HepG2 (cell line): ENCODE results near the gene RREB1. TPM values are rescaled to one million over a fixed set of nuclear protein-coding genes. Genes with fewer than 3 reads are reported as not detected.

Source experiments
- ATAC-seq: fragments of 200-7000 bp; cut with Tn5 transposase; 3 replicates; pipeline ENCODE4 v1.9.1; 2020; ENCODE audit warnings: mild to moderate bottlenecking, moderate library complexity
- BruUV-seq: library from RNA; stranded (reverse); fragments of 400-500 nt; replicated peaks from 2 replicates; lab custom pipeline; 2021; lab: Mats Ljungman, UMichigan
- CTCF ChIA-PET: fragments of 300-600 bp; formaldehyde crosslinking; extraction: SDS; loops from one replicate; lab custom pipeline; 2021; ENCODE audit warnings: low total read pairs, inconsistent platforms, low intra/inter-chr PET ratio; lab: Yijun Ruan, JAX
- POLR2A ChIA-PET: fragments of 350-600 bp; sonication (Branson Sonifier 250); formaldehyde crosslinking; loops from one replicate; lab custom pipeline; 2020; ENCODE audit warnings: antibody characterized with exemption, inconsistent platforms; lab: Yijun Ruan, JAX
- DNase-seq: peaks from one replicate; pipeline ENCODE4 v3.0.0-alpha.2; 2015; ENCODE audit warnings: low spot score
- FAIRE-seq: peaks from 3 replicates; lab custom pipeline; 2011; peaks lifted over from hg19 to GRCh38; lab: Jason Lieb, UNC
- H2AFZ ChIP-seq: one replicate; pipeline ENCODE4 v1.6.1; 2011; ENCODE audit warnings: low read length, inconsistent platforms
- H3K27ac ChIP-seq: fragments of 300-600 bp; 3 replicates; pipeline ENCODE4 v1.8.0; 2011; ENCODE audit warnings: mixed run types, mild to moderate bottlenecking, mixed read lengths, low read length, inconsistent platforms; ENCODE audit not compliant: insufficient read depth; ENCODE audit errors: extremely low read length
- H3K27me3 ChIP-seq, 2 experiments: fragments of 200-600 bp in 1 of 2; 2 replicates in 1 of 2; 3 replicates in 1 of 2; pipeline versions ENCODE4 v1.6.0 to v1.8.0; 2011; ENCODE audit warnings: low read length in 2 of 2, mild to moderate bottlenecking in 2 of 2, moderate library complexity in 2 of 2, inconsistent platforms in 1 of 2; ENCODE audit not compliant: insufficient read depth in 2 of 2, control insufficient read depth in 1 of 2
- H3K36me3 ChIP-seq, 2 experiments: fragments of 200-600 bp in 1 of 2; replicated peaks in 1 of 2; 2 replicates in 1 of 2; 3 replicates in 1 of 2; pipeline versions ENCODE4 v1.5.1 to v1.8.0; 2011; ENCODE audit warnings: low read length in 2 of 2, inconsistent platforms in 1 of 2; ENCODE audit not compliant: insufficient read depth in 2 of 2, control insufficient read depth in 1 of 2
- H3K4me1 ChIP-seq: 2 replicates; pipeline ENCODE4 v1.5.1; 2012; ENCODE audit warnings: low read length, inconsistent platforms; ENCODE audit not compliant: insufficient read depth
- H3K4me2 ChIP-seq: 2 replicates; pipeline ENCODE4 v1.6.0; 2011; ENCODE audit warnings: low read depth, low read length, inconsistent platforms
- H3K4me3 ChIP-seq, 3 experiments: fragments of 200-600 bp in 1 of 3; sonication (generic), shearing (Covaris generic) in 1 of 3; replicated peaks in 1 of 3; 2 replicates each; pipeline ENCODE4 v1.5.1; 2011 to 2016; ENCODE audit warnings: low read length in 3 of 3, inconsistent platforms in 2 of 3, low read depth in 2 of 3, mild to moderate bottlenecking in 2 of 3, control low read depth in 1 of 3, mixed read lengths in 1 of 3; ENCODE audit not compliant: insufficient read depth in 1 of 3
- H3K79me2 ChIP-seq: one replicate; pipeline ENCODE4 v1.6.1; 2011; ENCODE audit warnings: low read length, inconsistent platforms; ENCODE audit not compliant: insufficient read depth
- H3K9ac ChIP-seq: 2 replicates; pipeline ENCODE4 v1.6.0; 2011; ENCODE audit warnings: mild to moderate bottlenecking, low read depth, low read length, inconsistent platforms; ENCODE audit not compliant: insufficient read depth
- H3K9me3 ChIP-seq: 2 replicates; pipeline ENCODE4 v1.5.1; 2012; ENCODE audit warnings: mild to moderate bottlenecking, low read length
- H4K20me1 ChIP-seq: 2 replicates; pipeline ENCODE4 v1.6.0; 2011; ENCODE audit warnings: inconsistent platforms, mild to moderate bottlenecking, low read length, moderate library complexity; ENCODE audit not compliant: insufficient read depth
- NFE2L1 ChIP-seq: sonication (generic); formaldehyde crosslinking; IDR thresholded peaks from 2 replicates; pipeline ENCODE4 v1.4.0; 2020; ENCODE audit warnings: missing genetic modification reagents, mild to moderate bottlenecking, borderline replicate concordance
- RAD51 ChIP-seq: fragments of 450-650 bp; IDR thresholded peaks from 2 replicates; pipeline ENCODE4 v1.6.1; 2016; ENCODE audit warnings: borderline replicate concordance
- RORA ChIP-seq: sonication (generic); formaldehyde crosslinking; IDR thresholded peaks from 2 replicates; pipeline ENCODE4 v1.5.0; 2020; ENCODE audit warnings: mild to moderate bottlenecking, missing genetic modification reagents, moderate library complexity
- ZNF691 ChIP-seq: sonication (generic); formaldehyde crosslinking; IDR thresholded peaks from 2 replicates; pipeline ENCODE4 v1.4.0; 2020; ENCODE audit warnings: missing genetic modification reagents, low read depth, mild to moderate bottlenecking, borderline replicate concordance
- WGBS: methylation state at CpG from one replicate; pipeline ENCODE4 v1.1.6; 2017; ENCODE audit warnings: low lambda C conversion rate; 5-methylcytosine and 5-hydroxymethylcytosine counted together
- in situ Hi-C: cut with HindIII; loops from 2 replicates; pipeline ENCODE4 v1.10.0; 2017; ENCODE audit warnings: low pct_unique_long_range_greater_than_20kb; ENCODE audit not compliant: extremely low pct_ligation_motif_present
- intact Hi-C: fragments of 100-400 bp; cut with micrococcal nuclease; formaldehyde crosslinking; loops from one replicate; pipeline ENCODE4 v1.10.0; 2022; ENCODE audit not compliant: unreplicated experiment
- polyA plus RNA-seq, 8 experiments: library from polyadenylated mRNA; depleted of rRNA in 3 of 8; stranded (reverse) in 7 of 8; unstranded in 1 of 8; fragments of >200 nt; fragmentation: Illumina TruSeq in 4 of 8; extraction: Trizol in 4 of 8; gene quantifications; 2 replicates each; pipeline versions ENCODE4 v1.2.1 to v1.2.3, GENCODE V29; 2011 to 2016; ENCODE audit warnings: low read depth in 4 of 8, missing spikeins in 1 of 8, mixed read lengths in 1 of 8; ENCODE audit not compliant: insufficient read depth in 1 of 8
- total RNA-seq, 5 experiments: library from RNA; depleted of rRNA; stranded (reverse); fragments of >200 nt; fragmentation: Illumina TruSeq; extraction: Trizol; gene quantifications; 2 replicates each; pipeline ENCODE4 v1.2.3, GENCODE V29; 2016; ENCODE audit warnings: low read depth in 1 of 5
- TF ChIP-seq, protein P1 (sequence below): sonication (generic); formaldehyde crosslinking; IDR thresholded peaks from 2 replicates; pipeline ENCODE4 v1.4.0; 2020; ENCODE audit warnings: missing genetic modification reagents

Gene RREB1
- total and polyA plus RNA-seq, 2 of the 13 experiments (the other 11 are each of a cell fraction or from before 2014, with no cell fraction given), result 6.1 to 23.2 TPM

- FAIRE-seq, result no peak
- Histone ChIP-seq H3K27me3 (no peaks in the 10 kb centered on the region), H3K36me3 (peaks cover 3 to 23% of the 10 kb centered on the region in 2 experiments; a peak in 3 of 5 replicates), H3K27ac (no peak overlapping the region), H3K4me2 (no peak overlapping the region), H3K4me1 (peaks cover 100% of the 10 kb centered on the region), H3K4me3 (no peak overlapping the region), H3K9me3 (no peaks in the 10 kb centered on the region), H3K9ac (no peak overlapping the region), H3K79me2 (peaks cover 96% of the 10 kb centered on the region), H2AFZ (no peak overlapping the region), H4K20me1 (peaks cover 67% of the 10 kb centered on the region)
- no peak for DNase-seq
- POLR2A ChIA-PET, result no interaction called here
- intact Hi-C loops (no loop called here), in situ Hi-C loops (no loop called here)
- TF ChIP-seq RORA (CRISPR knock-in tag), result no peak
- TF ChIP-seq RAD51, result no peak
- no peak for TF ChIP-seq NFE2L1 (CRISPR knock-in tag)
- TF ChIP-seq, protein P1, sequence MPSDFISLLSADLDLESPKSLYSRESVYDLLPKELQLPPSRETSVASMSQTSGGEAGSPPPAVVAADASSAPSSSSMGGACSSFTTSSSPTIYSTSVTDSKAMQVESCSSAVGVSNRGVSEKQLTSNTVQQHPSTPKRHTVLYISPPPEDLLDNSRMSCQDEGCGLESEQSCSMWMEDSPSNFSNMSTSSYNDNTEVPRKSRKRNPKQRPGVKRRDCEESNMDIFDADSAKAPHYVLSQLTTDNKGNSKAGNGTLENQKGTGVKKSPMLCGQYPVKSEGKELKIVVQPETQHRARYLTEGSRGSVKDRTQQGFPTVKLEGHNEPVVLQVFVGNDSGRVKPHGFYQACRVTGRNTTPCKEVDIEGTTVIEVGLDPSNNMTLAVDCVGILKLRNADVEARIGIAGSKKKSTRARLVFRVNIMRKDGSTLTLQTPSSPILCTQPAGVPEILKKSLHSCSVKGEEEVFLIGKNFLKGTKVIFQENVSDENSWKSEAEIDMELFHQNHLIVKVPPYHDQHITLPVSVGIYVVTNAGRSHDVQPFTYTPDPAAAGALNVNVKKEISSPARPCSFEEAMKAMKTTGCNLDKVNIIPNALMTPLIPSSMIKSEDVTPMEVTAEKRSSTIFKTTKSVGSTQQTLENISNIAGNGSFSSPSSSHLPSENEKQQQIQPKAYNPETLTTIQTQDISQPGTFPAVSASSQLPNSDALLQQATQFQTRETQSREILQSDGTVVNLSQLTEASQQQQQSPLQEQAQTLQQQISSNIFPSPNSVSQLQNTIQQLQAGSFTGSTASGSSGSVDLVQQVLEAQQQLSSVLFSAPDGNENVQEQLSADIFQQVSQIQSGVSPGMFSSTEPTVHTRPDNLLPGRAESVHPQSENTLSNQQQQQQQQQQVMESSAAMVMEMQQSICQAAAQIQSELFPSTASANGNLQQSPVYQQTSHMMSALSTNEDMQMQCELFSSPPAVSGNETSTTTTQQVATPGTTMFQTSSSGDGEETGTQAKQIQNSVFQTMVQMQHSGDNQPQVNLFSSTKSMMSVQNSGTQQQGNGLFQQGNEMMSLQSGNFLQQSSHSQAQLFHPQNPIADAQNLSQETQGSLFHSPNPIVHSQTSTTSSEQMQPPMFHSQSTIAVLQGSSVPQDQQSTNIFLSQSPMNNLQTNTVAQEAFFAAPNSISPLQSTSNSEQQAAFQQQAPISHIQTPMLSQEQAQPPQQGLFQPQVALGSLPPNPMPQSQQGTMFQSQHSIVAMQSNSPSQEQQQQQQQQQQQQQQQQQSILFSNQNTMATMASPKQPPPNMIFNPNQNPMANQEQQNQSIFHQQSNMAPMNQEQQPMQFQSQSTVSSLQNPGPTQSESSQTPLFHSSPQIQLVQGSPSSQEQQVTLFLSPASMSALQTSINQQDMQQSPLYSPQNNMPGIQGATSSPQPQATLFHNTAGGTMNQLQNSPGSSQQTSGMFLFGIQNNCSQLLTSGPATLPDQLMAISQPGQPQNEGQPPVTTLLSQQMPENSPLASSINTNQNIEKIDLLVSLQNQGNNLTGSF (CRISPR knock-in tag), result no peak
- TF ChIP-seq ZNF691 (CRISPR knock-in tag), result peak; percentile 90
- WGBS, result 89% methylated on average over 3 of the region's 3 CpGs
- no peak for ATAC-seq
- no TSS peak for BruUV-seq
- CTCF ChIA-PET, result no interaction called here
Measured at GRCh38 chr6:7131390-7131789, 23.6 kb downstream of the RREB1 start.
